LNCaP clone FGC (cell line): Measurements from ENCODE around the gene CHST3.

Experiments
- DNase-seq: peaks from one replicate; pipeline ENCODE4 v3.0.0-alpha.2; 2011; ENCODE audit warnings: low read depth
- H3K4me3 ChIP-seq: 2 replicates; pipeline ENCODE4 v1.5.1; 2011; ENCODE audit warnings: mild to moderate bottlenecking, low read depth, low read length, control low read depth
- CTCF ChIP-seq: IDR thresholded peaks from 2 replicates; pipeline ENCODE4 v1.5.1; 2012; ENCODE audit warnings: mild to moderate bottlenecking; ENCODE audit not compliant: control insufficient read depth, insufficient read depth; ENCODE audit errors: extremely low read depth

Gene CHST3

DNA sequence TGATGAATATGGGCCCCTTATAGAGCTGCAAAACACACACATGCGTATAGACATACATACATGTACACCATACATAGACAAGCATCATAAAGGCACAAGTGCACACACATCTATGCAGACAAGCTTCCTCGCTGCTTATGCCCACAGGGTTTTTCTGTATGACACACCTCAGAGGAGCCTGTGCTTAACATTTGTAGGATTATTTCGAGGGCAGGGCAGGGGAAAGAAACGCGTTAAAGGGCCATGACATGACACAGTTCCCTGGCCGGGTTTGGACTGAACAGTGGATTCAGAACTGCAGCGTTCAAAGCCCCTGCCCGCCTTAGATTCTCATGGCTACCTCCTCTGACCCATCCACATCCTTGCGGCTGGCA lies 44.8 kb downstream of the CHST3 start:
- DNase-seq, result no peak
- no peak for TF ChIP-seq CTCF
- no peak overlapping the region for H3K4me3 ChIP-seq

- H3K4me3 ChIP-seq, result no peak overlapping the region
- DNase-seq, result no peak
- TF ChIP-seq CTCF, result no peak
Measured at GRCh38 chr10:72009425-72010081, 45.4 kb downstream of the CHST3 start.

DNA sequence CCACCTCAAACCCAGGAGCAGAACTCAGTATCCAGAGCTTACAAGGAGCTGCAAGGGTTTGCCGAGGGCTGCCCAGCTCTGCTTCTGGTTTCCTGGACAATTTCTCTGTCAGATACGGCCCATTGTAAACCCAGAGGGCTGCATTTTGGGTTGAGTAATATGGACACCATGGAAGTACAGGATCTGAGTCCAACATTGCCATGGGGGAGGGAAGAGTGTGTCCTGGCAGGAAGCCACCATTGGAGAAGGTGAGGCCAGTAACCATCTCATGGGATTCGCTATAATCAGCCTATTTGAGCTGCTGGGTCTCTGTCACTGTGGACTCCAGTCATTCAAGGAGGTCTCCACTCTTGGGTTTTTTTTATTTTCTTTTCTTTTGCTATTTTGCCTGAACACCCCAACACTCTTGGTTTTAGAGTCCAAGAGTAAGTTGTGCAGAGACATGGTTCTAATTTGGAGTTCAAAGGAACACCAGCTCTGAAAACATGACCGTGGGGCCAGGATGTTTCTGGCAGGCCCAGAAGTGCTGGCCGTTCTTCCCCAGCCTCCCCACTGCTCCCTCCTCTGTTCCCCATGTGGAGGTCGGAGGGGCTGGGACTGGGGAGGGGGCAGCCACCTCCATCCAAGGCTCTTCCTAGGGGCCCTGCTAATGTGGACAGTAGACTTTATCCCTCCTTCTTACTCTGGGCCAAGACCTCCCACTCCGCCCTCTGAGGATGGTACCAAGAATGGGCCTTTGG lies 46.2 kb downstream of the CHST3 start:
- no peak overlapping the region for H3K4me3 ChIP-seq
- TF ChIP-seq CTCF, result no peak
- no peak for DNase-seq

- H3K4me3 ChIP-seq, result no peak overlapping the region
- TF ChIP-seq CTCF, result no peak
- no peak for DNase-seq
Measured at GRCh38 chr10:72011016-72011415, 46.8 kb downstream of the CHST3 start.

- no peak for TF ChIP-seq CTCF
- no peak overlapping the region for H3K4me3 ChIP-seq
- no peak for DNase-seq
Measured at GRCh38 chr10:72011468-72011867, 47.3 kb downstream of the CHST3 start.

DNA sequence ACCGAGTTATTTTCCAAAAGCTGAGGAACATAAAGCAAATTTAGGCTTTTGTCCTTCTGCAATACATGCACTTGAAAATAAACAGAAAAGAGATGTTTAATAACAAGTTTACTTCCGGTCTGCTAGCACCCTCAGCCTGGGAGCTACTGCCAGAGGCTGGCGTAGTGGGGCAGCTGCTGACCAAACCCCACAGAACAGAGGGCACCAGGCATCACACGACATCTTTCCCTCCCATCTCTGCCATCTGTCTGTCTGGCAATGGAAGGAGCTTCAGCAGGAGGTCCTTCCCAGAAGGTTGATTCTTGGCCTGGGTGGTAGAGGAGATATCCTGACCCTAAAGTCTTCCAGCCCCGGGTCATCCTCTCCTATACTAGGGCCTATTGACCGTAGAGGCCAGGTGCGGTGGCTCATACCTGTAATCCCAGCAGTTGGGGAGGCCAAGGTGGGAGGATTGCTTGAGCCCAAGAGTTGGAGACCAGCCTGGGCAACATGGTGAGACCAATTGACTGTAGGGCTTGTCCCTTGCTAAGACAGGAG lies 47.8 kb downstream of the CHST3 start:
- TF ChIP-seq CTCF, result no peak
- DNase-seq, result no peak
- no peak overlapping the region for H3K4me3 ChIP-seq
